ENCODE results near the gene THOP1.
A peak's percentile ranks its signal among the peaks of the same experiment; 100 is the strongest.
"Not testable (repeated sequence)": the region's sequence is repeated elsewhere in the genome, so short reads cannot be mapped to it uniquely, and the experiment has no call there.

The THOP1 gene

GRCh38 chr19:2817237-2817829 lies 32.0 kb downstream of the THOP1 start:
- not testable (repeated sequence) for DNase-seq

DNA sequence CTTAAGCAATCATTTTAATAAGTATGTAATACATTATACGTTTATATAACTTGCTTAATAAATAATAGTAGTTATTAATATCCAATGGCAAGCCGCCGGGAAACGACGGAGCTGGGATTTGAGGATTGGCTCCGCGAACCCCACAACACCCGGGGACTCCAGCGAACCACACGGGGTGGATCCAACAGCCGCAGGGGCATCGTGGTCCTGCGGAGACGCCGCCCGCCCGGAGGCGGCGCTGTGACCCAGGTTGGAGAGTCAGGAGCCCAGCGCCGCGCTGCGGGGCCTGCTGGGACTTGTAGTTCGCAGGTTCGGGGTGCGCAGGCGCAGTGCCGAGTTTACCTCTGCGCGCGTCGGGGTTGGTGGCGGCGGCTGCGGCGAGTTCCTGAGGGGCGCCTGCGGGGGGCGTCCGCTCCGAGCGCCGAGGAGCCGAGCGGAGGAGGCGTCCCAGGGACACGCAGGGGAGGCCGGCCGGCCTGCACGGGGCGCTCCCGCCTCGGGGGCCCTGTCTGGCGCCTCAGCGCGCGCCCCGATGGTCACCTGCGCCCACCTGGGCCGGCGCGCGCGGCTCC lies 34.3 kb downstream of the THOP1 start, which contains the start of gene ZNF554:
Gene ZNF554, plus strand, starts transcription at position 329 of the 572 bp plus-strand sequence. Its CDS starts 204 bp downstream, at position 533.
- DNase-seq: peak; percentile 83

- DNase-seq: no peak
These were observed 34.9 kb downstream of the THOP1 start for GRCh38 chr19:2820112-2820702.

GRCh38 chr19:2822846-2823245 lies 37.5 kb downstream of the THOP1 start:
- no peak for DNase-seq

DNA sequence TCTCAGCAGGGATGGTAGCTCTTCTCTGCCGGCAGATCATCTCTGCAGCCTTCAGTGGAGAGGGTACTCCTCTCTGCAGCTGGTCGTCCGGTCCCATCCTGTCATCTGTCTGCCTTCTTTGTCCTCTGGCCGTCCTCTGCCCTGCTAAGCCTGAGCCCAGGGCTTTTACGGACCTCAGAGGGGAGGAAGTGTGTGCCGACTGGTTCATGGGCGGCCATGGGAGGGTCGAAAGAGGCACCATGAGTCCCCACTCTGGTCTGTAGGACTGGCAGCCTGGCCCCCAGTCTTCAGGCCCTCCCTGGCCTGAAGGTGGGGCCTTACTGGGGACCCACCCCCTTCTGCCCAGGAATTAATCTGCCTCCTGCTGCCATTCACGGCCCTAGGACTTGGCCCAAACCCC lies 38.3 kb downstream of the THOP1 start:
- DNase-seq: no peak

DNA sequence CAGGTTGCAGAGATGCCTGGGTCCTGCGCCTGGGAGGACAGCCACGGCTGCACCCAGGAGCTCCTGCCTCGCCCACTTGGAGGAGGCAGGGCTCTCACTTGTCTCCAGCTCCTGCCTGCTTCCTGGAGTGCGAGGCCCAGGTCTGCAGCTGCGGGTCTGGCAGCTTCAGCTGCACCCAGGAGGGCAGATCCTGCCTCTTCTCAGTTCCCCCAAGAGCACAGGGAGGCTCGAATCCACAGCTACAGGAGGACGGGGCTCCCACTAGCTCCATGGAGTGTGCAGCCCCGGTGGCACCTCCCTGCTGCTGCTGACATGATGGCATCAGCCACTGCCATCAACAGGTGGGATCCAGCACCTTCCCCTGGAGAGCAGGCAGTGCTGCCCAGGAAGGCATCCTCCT lies 38.8 kb downstream of the THOP1 start:
- DNase-seq: no peak

GRCh38 chr19:2827022-2827421 lies 41.7 kb downstream of the THOP1 start:
- DNase-seq: no peak

- no peak for DNase-seq
These were observed 42.7 kb downstream of the THOP1 start for GRCh38 chr19:2827840-2828489.

- no peak for DNase-seq
These were observed 49.1 kb downstream of the THOP1 start for GRCh38 chr19:2834294-2834871.

GRCh38 chr19:2837430-2837829 lies 52.1 kb downstream of the THOP1 start:
- no peak for DNase-seq

DNA sequence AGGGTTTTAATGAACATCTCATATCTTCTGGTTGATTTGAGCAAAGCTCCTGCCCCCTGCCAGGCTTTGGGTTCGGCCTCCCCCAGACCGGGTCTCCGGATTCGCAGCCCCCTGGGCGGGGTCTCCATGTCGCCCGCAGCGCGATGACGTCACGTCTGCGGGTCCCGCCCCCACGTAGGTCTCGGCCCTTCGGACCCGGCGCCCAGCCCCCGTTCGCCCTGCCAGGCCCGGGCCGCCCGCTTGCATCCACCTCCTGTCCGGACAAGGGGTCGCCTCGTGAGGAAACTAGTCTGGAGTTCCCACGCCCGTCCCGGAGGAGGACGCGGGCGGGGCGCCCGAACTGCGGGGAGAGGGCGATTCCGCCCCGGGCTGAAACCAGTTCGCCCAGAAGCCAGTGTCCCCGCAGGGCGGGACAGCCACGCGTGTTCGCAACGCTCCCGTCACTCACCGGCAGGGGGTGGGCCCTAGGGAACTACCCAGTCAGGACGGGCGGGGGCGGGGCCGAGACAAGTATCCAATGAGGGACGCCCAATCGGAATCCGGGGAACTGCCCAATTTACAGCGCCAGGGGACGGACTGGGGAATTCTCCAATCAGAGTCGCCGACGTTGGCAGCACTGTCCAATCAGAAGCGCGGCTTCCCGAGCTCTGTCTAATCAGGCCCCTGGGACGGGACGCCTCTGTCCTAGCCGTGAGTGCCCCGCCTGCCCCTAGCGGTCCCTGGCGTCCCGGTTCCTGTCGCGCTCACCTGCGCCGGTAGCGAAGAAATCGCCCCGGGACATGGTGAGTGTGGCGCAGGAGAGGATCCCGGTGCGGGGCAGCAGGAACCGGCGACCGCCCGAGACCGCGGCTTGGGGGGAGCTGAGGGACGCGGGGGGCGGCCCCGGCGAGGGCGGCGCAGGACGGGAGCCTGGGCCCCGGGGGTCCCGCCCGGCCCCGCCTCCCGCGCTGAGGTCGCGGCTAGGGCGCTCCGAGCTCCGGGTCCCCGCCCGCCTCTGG lies 55.8 kb downstream of the THOP1 start, which contains the start of gene ZNF555:
Gene ZNF555, plus strand, starts transcription at position 682 of the 998 bp plus-strand sequence. Its CDS starts 98 bp downstream, at position 780.
- peak; percentile 92 for DNase-seq

DNA sequence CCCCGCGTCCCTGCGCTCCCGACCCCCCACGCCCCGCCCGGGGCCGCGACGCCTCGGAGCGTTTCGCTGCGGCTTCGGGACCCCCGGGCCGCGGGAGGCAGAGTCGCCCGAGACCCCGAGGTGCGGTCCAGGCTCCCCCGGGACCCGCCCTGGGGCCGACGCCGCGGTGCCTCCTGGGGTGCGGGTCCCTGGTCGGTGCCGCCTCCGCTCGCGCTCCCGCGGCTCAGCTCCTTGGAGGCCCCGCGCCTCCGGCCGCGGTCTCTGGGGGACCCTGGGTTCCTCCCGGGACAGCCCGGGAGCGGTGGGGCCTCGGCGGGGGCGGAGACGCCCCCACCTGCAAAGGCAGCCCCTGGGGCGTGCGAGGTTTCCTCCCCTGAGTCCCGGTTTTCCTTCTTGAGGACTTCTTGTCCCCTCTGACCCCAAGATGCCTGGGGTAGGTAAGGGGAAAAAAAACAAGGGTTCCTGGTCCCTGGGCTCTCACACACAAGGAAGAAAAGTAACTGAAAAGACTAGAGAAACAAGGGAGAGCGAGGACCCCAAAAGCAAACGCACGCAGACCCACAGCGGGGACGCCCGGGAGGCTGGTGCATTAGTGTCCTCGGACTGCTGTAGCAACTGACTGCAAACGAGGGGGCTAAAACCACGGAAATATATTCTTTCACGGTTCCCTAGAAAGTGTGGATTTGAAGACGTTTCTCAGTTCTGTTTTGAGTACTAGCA lies 56.7 kb downstream of the THOP1 start:
- DNase-seq: no peak

DNA sequence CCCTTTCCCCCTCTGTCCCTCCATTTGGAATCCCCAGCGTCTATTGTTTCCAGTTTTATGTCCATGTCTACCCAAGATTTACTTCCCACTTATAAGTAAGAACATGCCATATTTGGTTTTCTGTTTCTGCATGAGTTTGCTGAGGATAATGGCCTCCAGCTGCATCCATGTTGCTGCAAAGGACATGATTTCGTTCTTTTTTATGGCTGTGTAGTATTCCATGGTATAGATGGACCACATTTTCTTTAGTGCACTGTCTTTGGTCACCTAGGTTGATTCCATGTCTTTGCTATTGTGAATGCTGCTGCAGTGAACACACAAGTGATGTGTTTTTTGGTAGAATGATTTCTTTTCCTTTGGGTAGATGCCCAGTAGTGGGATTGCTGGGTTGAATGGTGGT lies 59.8 kb downstream of the THOP1 start:
- no peak for DNase-seq

- DNase-seq: no peak
These were observed 61.0 kb downstream of the THOP1 start for GRCh38 chr19:2846180-2846894.

- DNase-seq: no peak
These were observed 62.2 kb downstream of the THOP1 start for GRCh38 chr19:2847507-2847906.

- no peak for DNase-seq
These were observed 63.3 kb downstream of the THOP1 start for GRCh38 chr19:2848616-2849015.

DNA sequence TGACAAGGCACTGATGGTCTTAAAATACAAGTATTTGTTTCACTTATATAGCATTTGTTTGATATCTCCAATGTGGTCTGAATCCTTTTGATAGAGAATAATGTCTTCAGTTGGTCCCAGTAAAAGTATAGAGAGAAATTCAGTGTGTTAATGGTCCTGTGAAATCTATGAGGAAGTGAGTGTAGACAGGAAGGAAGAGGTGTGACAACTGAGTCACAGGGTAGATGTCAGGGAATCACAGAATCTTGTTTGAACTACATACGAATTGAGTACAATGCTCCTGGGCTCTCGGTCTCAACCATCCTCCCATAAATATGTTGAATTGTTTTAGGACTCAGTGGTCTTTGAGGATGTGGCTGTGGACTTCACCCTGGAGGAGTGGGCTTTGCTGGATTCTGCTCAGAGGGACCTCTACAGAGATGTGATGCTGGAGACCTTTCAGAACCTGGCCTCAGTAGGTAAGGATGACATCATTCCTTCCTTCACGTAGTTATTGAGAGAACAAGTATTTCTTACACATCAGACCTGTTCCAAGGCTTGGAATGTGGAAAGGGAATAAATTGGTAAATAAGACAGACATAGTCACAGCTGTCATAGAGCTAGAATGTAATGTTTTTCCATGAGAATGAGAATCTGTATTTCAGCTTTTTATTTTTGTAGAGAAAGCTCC lies 65.1 kb downstream of the THOP1 start:
- DNase-seq: no peak

GRCh38 chr19:2852598-2852997 lies 67.3 kb downstream of the THOP1 start:
- DNase-seq: no peak

DNA sequence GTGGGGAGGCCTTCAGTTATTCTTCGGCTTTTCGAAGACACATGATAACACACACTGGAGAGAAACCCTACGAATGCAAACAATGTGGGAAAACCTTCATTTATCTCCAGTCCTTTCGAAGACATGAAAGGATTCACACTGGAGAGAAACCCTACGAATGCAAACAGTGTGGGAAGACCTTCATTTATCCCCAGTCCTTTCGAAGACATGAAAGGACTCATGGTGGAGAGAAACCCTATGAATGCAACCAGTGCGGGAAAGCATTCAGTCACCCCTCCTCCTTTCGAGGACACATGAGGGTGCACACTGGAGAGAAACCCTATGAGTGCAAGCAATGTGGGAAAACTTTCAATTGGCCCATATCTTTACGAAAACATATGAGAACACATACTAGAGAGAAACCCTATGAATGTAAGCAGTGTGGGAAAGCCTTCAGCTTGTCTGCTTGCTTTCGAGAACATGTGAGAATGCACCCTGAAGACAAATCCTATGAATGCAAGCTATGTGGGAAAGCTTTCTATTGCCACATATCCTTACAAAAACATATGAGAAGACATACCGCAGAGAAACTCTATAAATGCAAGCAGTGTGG lies 67.8 kb downstream of the THOP1 start:
- DNase-seq: no peak

DNA sequence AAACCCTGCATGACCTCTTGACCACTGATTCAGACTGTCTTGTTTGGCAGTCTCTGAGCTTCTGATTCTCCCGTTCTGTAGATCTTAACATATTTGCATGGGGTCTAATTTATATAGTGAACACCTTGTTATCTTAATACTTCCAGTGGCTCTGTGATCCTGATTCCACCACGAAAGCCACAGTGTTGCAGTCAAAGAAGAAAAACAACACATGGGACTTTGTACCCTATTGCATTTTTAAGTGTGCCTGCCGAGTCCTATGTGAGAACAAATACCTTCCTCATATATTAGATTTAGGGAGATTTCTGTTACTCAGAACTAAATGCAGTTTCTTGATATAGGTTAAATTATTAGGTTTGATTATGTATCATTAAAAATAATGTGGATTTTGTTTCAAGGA lies 69.5 kb downstream of the THOP1 start:
- DNase-seq: no peak
